Fibroblast of lung (primary cell): ENCODE measurements around the gene NT5C1B. TPM values are rescaled to one million over a fixed set of nuclear protein-coding genes. Genes with fewer than 3 reads are reported as not detected.

Experiments used
- DNase-seq, 2 donors: peaks; one replicate each; pipeline versions ENCODE4 v3.0.0 to v3.0.0-alpha.2; 2010; ENCODE audit warnings: low read depth in 2 of 2
- H2AFZ ChIP-seq: 2 replicates; pipeline ENCODE4 v1.5.1; 2012; ENCODE audit warnings: low read length, control low read depth, inconsistent platforms
- H3K27ac ChIP-seq: 2 replicates; pipeline ENCODE4 v1.5.1; 2011; ENCODE audit warnings: low read length, control low read depth; ENCODE audit not compliant: insufficient read depth
- H3K27me3 ChIP-seq: 2 replicates; pipeline ENCODE4 v1.5.1; 2011; ENCODE audit warnings: mild to moderate bottlenecking, low read length; ENCODE audit not compliant: control insufficient read depth, insufficient read depth
- H3K36me3 ChIP-seq: 2 replicates; pipeline ENCODE4 v1.5.1; 2011; ENCODE audit warnings: low read length; ENCODE audit not compliant: control insufficient read depth, insufficient read depth
- H3K4me1 ChIP-seq: 2 replicates; pipeline ENCODE4 v1.5.1; 2011; ENCODE audit warnings: low read length; ENCODE audit not compliant: control insufficient read depth, insufficient read depth; ENCODE audit errors: extremely low read depth
- H3K4me2 ChIP-seq: 2 replicates; pipeline ENCODE4 v1.5.1; 2011; ENCODE audit warnings: low read length, control low read depth; ENCODE audit not compliant: insufficient read depth; ENCODE audit errors: extremely low read depth
- H3K4me3 ChIP-seq, 4 experiments: fragments of 200-600 bp in 1 of 4; sonication (generic) in 1 of 4; replicated peaks in 1 of 4; 2 replicates each; pipeline ENCODE4 v1.5.1; 2011 to 2016; ENCODE audit warnings: low read length in 4 of 4, low read depth in 3 of 4, mild to moderate bottlenecking in 3 of 4, control low read depth in 2 of 4, inconsistent platforms in 1 of 4, mixed read lengths in 1 of 4; ENCODE audit not compliant: insufficient read depth in 1 of 4; ENCODE audit errors: control extremely low read depth in 1 of 4
- H3K79me2 ChIP-seq: 2 replicates; pipeline ENCODE4 v1.5.1; 2012; ENCODE audit warnings: mild to moderate bottlenecking, low read length, inconsistent platforms; ENCODE audit not compliant: control insufficient read depth, insufficient read depth
- H3K9ac ChIP-seq: 2 replicates; pipeline ENCODE4 v1.5.1; 2011; ENCODE audit warnings: mild to moderate bottlenecking, low read length, control low read depth; ENCODE audit not compliant: insufficient read depth
- H3K9me3 ChIP-seq: 2 replicates; pipeline ENCODE4 v1.5.1; 2012; ENCODE audit warnings: low read depth, low read length; ENCODE audit not compliant: control insufficient read depth, insufficient read depth
- H4K20me1 ChIP-seq: 2 replicates; pipeline ENCODE4 v1.5.1; 2011; ENCODE audit warnings: low read length; ENCODE audit not compliant: control insufficient read depth, insufficient read depth; ENCODE audit errors: extremely low read depth
- CTCF ChIP-seq, 2 donors: IDR thresholded peaks in 1 of 2; conservative IDR thresholded peaks in 1 of 2; 1 replicate in 1 of 2; 2 replicates in 1 of 2; pipeline ENCODE4 v1.5.1; 2011 to 2012; ENCODE audit warnings: low read length in 2 of 2, control low read depth in 1 of 2, inconsistent platforms in 1 of 2, low read depth in 1 of 2, mild to moderate bottlenecking in 1 of 2
- EZH2 ChIP-seq: IDR thresholded peaks from 2 replicates; pipeline ENCODE4 v1.5.1; 2012; ENCODE audit warnings: low read length, control low read depth, mild to moderate bottlenecking; ENCODE audit errors: missing control alignments
- polyA plus RNA-seq, 2 donors: library from polyadenylated mRNA; depleted of rRNA in 1 of 2; stranded (reverse) in 1 of 2; unstranded in 1 of 2; fragments of >200 nt; gene quantifications; 2 replicates each; pipeline ENCODE4 v1.2.1, GENCODE V29; 2011 to 2012; ENCODE audit warnings: missing spikeins in 1 of 2
- total RNA-seq: library from RNA; depleted of rRNA; stranded (reverse); fragments of >200 nt; gene quantifications from 2 replicates; pipeline ENCODE4 v1.2.1, GENCODE V29; 2014

NT5C1B gene
- total and polyA plus RNA-seq, 2 donors (not counting 1 experiment from before 2014, with no cell fraction given), result not detected

DNA sequence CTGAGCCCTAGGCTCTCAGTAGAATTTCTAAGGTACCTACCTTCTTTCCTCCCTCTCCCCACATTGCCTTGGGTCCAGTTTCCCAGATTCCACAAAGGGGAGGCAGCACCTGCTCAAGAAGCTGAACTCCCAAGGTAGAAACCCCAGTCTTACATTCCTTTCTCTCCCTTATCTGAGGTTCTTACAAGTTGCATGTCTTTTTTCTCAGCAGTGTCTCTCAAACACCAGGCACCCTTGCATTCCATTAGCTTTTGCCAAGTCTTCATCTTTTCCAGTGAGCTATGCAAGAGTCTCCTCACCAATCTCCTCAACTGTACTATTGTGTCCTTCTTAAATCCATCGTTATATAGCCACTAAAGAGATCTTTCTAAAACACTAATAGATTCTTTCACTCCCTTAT, 4.1 kb upstream of the NT5C1B start:
- Histone ChIP-seq H3K27ac (no peak overlapping the region), H3K4me2 (no peak overlapping the region), H3K9me3 (no peaks in the 10 kb centered on the region), H3K4me3 (no peak overlapping the region), H3K9ac (no peak overlapping the region), H3K4me1 (no peaks in the 10 kb centered on the region), H4K20me1 (no peaks in the 10 kb centered on the region), H3K27me3 (no peaks in the 10 kb centered on the region), H3K36me3 (no peaks in the 10 kb centered on the region), H2AFZ (no peak overlapping the region), H3K79me2 (no peaks in the 10 kb centered on the region)
- TF ChIP-seq EZH2 (no peak), CTCF (conservative IDR thresholded peaks at IDR 0.05 in 1 of 2, IDR thresholded peaks at IDR 0.05 in 1 of 2; ENCODE audit: low read depth in 1 of 2, low read length in 2 of 2) (no peak)
- DNase-seq, result no peak

- Histone ChIP-seq H3K36me3 (no peaks in the 10 kb centered on the region), H3K4me3 (no peak overlapping the region), H3K9ac (no peak overlapping the region), H4K20me1 (no peaks in the 10 kb centered on the region), H3K4me2 (no peak overlapping the region), H3K79me2 (no peaks in the 10 kb centered on the region), H3K27ac (no peak overlapping the region), H2AFZ (no peak overlapping the region), H3K4me1 (no peaks in the 10 kb centered on the region), H3K27me3 (no peaks in the 10 kb centered on the region), H3K9me3 (no peaks in the 10 kb centered on the region)
- no peak for DNase-seq
- TF ChIP-seq EZH2 (no peak), CTCF (conservative IDR thresholded peaks at IDR 0.05 in 1 of 2, IDR thresholded peaks at IDR 0.05 in 1 of 2; ENCODE audit: low read depth in 1 of 2, low read length in 2 of 2) (no peak)
These were observed 3.0 kb upstream of the NT5C1B start for GRCh38 chr2:18592372-18592771.

- peaks cover 4% of the 10 kb centered on the region for H3K4me1 ChIP-seq
- H3K9ac ChIP-seq, result no peak overlapping the region
- H3K27ac ChIP-seq, result no peak overlapping the region
- DNase-seq, result no peak
- H3K4me2 ChIP-seq, result no peak overlapping the region
- no peaks in the 10 kb centered on the region for H3K27me3 ChIP-seq
- no peak for TF ChIP-seq EZH2
- TF ChIP-seq CTCF (conservative IDR thresholded peaks at IDR 0.05 in 1 of 2, IDR thresholded peaks at IDR 0.05 in 1 of 2; ENCODE audit: low read depth in 1 of 2, low read length in 2 of 2), result no peak
- H3K9me3 ChIP-seq, result no peaks in the 10 kb centered on the region
- H4K20me1 ChIP-seq, result no peaks in the 10 kb centered on the region
- no peak overlapping the region for H2AFZ ChIP-seq
- H3K36me3 ChIP-seq, result no peaks in the 10 kb centered on the region
- H3K79me2 ChIP-seq, result no peaks in the 10 kb centered on the region
- no peak overlapping the region for H3K4me3 ChIP-seq
These were observed 567 bp downstream of the NT5C1B start for GRCh38 chr2:18588802-18589201.
